SK-N-SH (cell line): ENCODE measurements around the gene NUAK1.

ENCODE experiments used
- CHD2 ChIP-seq: fragments of 150-350 bp; IDR thresholded peaks from 2 replicates; pipeline ENCODE4 v1.6.1; 2018; ENCODE audit warnings: low read length; ENCODE audit not compliant: partially characterized antibody
- CTCF ChIP-seq: fragments of 200-600 bp; sonication (generic); IDR thresholded peaks from 2 replicates; pipeline ENCODE4 v1.6.1; 2017; ENCODE audit warnings: antibody characterized with exemption, mild to moderate bottlenecking, moderate library complexity
- ELF1 ChIP-seq: IDR thresholded peaks from 2 replicates; pipeline ENCODE4 v1.4.0; 2012
- EP300 ChIP-seq, 2 experiments: IDR thresholded peaks; 2 replicates each; pipeline versions ENCODE4 v1.4.0 to v1.6.1; 2012; ENCODE audit warnings: borderline replicate concordance in 1 of 2, low read depth in 1 of 2, low read length in 1 of 2
- EZH2phosphoT487 ChIP-seq: fragments of 200-600 bp; sonication (generic); IDR thresholded peaks from 2 replicates; pipeline ENCODE4 v1.6.1; 2017; ENCODE audit warnings: low read depth, mixed run types, mild to moderate bottlenecking, antibody characterized with exemption, moderate library complexity, borderline replicate concordance
- JUND ChIP-seq: IDR thresholded peaks from 2 replicates; pipeline ENCODE4 v1.4.0; 2012
- NFIC ChIP-seq: IDR thresholded peaks from 2 replicates; pipeline ENCODE4 v1.4.0; 2012; ENCODE audit warnings: borderline replicate concordance
- NRF1 ChIP-seq: IDR thresholded peaks from 2 replicates; pipeline ENCODE4 v1.6.1; 2012; ENCODE audit warnings: low read depth, mild to moderate bottlenecking, low read length
- POLR2AphosphoS5 ChIP-seq: IDR thresholded peaks from 2 replicates; pipeline ENCODE4 v1.6.1; 2012; ENCODE audit warnings: low read depth, low read length
- RCOR1 ChIP-seq: fragments of 150-350 bp; IDR thresholded peaks from 2 replicates; pipeline ENCODE4 v1.6.1; 2017; ENCODE audit warnings: antibody characterized with exemption, low read length
- SMC3 ChIP-seq: IDR thresholded peaks from 2 replicates; pipeline ENCODE4 v1.6.1; 2012; ENCODE audit warnings: low read depth, low read length, improper control_type of control experiment
- TAF1 ChIP-seq: IDR thresholded peaks from 2 replicates; pipeline ENCODE4 v1.6.1; 2012; ENCODE audit warnings: low read depth, mild to moderate bottlenecking, low read length, moderate library complexity, borderline replicate concordance
- USF2 ChIP-seq: fragments of 150-350 bp; IDR thresholded peaks from 2 replicates; pipeline ENCODE4 v1.6.1; 2017; ENCODE audit warnings: antibody characterized with exemption, low read length, low read depth, borderline replicate concordance
- TF ChIP-seq, protein P1 (sequence below): IDR thresholded peaks from 2 replicates; pipeline ENCODE4 v1.6.1; 2012; ENCODE audit warnings: mild to moderate bottlenecking, low read depth, low read length, moderate library complexity

- TF ChIP-seq CTCF (no peak), EZH2phosphoT487 (no peak), RCOR1 (no peak), USF2 (no peak), NFIC (no peak), POLR2AphosphoS5 (no peak), SMC3 (no peak), ELF1 (no peak), EP300 (IDR thresholded peaks at IDR 0.05; ENCODE audit: borderline replicate concordance in 1 of 2, low read depth in 1 of 2, low read length in 1 of 2) (no peak), JUND (no peak), TAF1 (no peak), CHD2 (no peak), NRF1 (no peak)
- TF ChIP-seq, protein P1, sequence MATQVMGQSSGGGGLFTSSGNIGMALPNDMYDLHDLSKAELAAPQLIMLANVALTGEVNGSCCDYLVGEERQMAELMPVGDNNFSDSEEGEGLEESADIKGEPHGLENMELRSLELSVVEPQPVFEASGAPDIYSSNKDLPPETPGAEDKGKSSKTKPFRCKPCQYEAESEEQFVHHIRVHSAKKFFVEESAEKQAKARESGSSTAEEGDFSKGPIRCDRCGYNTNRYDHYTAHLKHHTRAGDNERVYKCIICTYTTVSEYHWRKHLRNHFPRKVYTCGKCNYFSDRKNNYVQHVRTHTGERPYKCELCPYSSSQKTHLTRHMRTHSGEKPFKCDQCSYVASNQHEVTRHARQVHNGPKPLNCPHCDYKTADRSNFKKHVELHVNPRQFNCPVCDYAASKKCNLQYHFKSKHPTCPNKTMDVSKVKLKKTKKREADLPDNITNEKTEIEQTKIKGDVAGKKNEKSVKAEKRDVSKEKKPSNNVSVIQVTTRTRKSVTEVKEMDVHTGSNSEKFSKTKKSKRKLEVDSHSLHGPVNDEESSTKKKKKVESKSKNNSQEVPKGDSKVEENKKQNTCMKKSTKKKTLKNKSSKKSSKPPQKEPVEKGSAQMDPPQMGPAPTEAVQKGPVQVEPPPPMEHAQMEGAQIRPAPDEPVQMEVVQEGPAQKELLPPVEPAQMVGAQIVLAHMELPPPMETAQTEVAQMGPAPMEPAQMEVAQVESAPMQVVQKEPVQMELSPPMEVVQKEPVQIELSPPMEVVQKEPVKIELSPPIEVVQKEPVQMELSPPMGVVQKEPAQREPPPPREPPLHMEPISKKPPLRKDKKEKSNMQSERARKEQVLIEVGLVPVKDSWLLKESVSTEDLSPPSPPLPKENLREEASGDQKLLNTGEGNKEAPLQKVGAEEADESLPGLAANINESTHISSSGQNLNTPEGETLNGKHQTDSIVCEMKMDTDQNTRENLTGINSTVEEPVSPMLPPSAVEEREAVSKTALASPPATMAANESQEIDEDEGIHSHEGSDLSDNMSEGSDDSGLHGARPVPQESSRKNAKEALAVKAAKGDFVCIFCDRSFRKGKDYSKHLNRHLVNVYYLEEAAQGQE = no peak
Observed at GRCh38 chr12:106107566-106107965, 31.2 kb downstream of the NUAK1 start.
